COLO668 (cell line): ENCODE measurements around the gene ST6GAL1.
A peak's percentile ranks its signal among the peaks of the same experiment; 100 is the strongest.

Source experiments
- DNase-seq: peaks from one replicate; lab custom pipeline; 2025; ENCODE audit not compliant: unreplicated experiment; lab: John Stamatoyannopoulos, UW

ST6GAL1 gene

DNA sequence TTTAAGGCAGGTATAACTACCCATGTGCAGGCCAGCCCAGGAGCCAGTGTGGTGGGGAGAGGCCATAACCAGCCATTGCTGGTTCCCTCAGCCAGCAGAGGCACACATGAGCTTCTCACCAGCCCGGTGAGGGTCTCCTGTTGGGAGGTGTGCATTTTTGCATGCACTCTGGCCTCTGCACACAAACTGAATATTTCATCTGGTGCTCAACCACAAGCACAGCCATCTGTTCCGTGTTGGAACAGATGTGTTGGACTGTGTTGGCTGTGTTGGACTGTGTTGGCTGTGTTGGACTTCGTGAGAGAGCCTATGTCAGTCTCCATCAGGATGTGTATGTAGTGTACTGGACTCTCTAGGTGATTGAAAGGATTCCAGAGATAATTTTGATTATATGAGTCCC lies 141.8 kb downstream of the ST6GAL1 start:
- DNase-seq, result no peak

DNA sequence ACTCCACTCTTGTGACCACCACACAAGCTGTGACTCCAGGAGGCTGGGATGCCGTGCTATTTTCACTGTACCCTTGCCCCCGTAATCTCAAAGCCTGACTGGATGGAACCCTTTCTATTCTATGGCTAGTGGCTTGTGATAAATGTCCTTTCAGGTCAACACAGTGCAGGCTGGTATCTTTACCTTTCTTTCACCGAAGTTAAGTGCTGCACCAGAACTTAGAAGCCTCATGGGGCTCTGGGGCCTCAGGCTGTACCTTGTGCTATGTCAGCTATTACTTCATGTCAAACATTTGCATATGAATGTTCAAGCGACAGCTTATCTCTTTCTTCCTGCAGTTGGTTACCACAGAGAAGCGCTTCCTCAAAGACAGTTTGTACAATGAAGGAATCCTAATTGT lies 142.2 kb downstream of the ST6GAL1 start:
- no peak for DNase-seq

DNA sequence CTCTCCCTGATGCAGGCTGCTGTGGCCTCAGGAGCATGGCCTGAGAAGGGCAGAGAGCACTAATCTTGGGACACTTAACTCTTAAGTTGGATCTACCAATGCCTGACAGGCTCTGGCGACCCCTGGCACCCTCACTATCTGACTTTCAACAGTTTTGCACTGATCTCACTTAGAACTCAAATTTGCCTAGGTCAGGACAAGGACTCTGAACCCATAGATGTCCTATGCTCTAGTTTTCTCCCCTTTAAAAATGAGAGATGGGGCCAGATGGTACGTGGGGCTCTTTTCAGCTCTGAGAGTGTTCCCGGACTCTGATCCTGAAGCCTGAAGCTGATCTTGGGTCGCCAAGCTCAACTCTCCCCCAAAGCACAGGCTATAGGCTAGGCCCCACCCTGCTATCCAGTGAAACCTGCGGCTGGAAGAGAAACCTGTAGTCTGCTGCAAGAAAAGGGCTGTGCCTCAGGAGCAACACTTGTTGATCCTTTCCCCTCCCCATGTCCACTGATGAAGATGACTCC lies 143.3 kb downstream of the ST6GAL1 start:
- no peak for DNase-seq

- no peak for DNase-seq
Observed at GRCh38 chr3:187074846-187075245, 144.5 kb downstream of the ST6GAL1 start.

DNA sequence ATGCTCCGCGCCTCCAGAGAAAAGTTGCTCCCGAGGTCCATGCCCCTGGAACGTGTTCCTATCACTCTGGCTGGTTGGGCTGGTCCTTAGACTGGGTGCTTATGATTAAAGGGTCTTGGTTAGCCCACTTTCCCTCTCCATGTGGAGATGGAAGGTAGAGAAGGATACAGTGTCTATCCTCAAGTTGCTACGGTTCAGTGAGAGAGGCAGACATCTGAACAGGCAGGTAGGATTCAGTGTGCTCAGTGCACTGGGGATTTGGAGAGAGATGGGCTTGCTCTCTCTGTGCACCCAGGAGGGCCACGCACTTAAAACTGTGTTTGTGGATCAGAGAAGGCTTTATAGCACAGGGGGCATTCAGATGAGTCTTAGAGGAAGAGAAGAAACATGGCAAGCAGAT lies 146.0 kb downstream of the ST6GAL1 start:
- DNase-seq, result no peak

- no peak for DNase-seq
Observed at GRCh38 chr3:187077085-187077484, 146.8 kb downstream of the ST6GAL1 start.

DNA sequence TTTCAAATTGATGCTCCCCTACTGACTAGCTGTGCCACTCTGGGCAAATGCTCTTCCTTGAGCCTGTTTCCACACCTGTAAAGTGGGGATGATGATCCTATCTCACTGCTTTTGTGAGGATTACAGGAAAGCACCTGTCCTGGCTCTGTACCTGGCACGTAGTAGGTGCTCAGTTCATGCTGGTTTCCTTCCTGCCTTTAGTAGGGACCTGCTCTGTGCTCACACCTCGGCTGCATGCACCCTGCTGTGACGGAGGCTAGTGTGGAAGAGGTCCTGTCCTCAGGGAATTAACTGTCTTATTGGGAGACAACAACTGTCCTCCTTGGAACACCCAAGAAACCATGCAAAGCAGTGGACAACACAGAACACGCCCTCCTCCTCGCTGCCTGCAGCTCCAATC lies 147.2 kb downstream of the ST6GAL1 start:
- no peak for DNase-seq

DNA sequence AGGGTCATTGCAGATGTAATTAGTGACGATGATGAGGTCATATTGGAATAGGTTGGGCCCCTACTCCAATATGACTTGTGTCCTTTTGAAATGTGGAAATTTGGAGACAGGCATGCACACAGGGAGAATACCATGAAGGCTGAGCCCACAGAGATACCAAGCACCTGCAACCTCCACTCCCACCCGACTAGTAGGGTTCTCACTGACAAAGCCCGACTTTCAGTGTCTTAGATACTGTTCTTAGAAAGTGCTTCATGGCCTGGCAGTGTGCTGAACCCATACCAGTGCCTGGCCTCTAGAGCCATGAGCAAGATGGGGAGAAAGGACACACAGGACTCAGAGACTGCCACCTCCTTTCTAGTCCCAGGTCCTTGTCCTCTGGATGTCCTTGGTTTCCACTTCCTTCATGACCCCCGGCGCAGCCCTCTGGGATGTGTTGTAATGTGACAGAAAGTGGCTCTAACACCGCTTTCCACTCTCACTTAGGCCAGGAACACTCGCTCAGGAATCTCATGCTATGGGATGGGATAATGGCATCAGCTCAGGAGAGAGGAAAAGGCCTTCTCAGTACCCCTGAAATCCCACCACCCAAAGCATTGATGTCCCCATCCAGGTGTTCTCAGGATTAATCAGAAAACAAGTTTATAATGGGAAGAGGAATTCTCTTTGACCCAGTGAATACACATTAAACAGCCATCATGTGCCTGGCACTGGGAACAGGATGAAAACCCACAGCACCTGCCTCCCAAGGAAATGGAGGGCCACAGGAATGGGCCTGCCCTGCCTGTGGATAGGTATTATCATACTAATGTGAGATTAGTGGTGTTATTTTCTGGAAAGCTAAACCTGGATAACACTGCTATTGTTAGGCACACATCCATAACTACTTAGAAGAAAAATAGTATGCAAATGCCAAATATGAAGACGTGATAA lies 149.0 kb downstream of the ST6GAL1 start:
- no peak for DNase-seq

GRCh38 chr3:187080799-187081450 lies 150.6 kb downstream of the ST6GAL1 start:
- DNase-seq, result no peak

DNA sequence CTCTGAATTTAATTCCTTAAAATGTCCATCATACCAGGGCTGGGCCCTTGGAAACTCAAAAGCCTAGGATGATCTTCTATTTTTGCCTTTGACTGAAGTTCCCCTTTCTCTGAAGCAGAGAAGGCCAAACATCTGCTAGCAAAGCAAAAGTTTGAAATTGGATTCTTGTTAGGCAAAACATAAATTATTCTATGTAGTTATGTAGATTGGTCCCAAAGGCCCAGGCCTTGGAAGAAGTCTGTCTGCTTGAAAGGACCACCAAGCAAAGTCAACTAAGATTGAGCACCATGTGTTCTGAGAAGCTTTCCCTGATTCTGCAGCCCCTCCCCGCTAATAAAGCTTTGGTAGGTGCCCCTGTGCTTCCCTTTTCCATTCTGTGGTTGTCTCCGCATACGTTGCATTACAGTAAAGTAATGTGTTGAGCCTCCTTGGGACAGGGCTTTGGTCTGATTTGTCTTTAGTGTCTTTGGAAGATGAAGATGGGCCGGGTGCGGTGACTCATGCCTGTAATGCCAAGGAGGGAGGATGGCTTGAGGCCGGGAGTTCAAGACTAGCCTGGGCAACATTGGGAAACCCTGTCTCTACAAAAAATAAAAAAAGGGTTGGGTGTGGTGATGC lies 152.5 kb downstream of the ST6GAL1 start:
- DNase-seq, result no peak

DNA sequence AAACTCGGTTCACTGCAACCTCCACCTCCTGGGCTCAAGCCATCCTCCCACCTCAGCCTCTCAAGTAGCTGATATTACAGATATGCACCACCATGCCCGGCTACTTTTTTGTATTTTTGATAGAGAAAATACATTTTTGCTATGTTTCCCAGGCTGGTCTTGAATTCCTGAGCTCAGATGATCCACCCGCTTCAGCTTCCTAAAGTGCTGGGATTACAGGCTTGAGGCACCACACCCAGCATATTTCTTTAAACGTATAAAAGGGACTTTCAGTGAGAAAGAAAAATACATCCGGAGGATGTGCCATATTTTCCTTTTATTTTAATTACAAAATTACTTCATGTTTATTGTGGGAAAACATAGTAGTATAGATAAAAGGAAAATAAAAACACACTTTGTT lies 153.8 kb downstream of the ST6GAL1 start:
- DNase-seq, result no peak

GRCh38 chr3:187084580-187084979 lies 154.3 kb downstream of the ST6GAL1 start:
- DNase-seq, result no peak

DNA sequence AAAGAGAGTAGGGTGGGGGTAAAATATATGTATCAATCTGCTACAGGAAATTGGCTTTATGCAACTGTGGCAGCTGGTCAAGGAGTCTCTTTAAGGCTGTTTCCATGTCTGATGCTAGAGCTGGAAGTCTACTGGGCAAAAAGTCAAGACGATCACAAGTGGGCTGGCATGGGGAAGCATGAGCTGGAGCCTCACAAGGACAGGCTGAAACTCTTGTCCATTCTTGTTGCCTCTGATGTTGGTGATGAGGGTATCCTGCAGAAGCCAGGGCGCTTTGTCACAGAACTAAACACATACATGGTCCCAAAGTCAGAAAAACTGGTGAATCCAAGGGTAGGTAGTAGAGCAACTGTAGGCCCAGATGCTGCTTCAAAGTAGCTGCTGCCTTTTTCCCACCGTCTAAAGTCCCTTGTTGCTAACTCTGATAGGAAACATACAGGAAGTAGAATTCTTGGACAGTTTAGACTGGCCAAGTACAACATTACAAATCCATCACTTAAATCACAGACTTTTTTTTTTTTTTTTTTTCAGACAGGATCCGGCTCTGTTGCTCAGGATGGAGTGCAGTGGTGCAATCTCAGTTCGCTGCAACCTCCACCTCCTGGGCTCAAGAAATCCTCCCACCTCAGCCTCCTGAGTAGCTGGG lies 154.8 kb downstream of the ST6GAL1 start:
- no peak for DNase-seq

GRCh38 chr3:187085933-187086332 lies 155.6 kb downstream of the ST6GAL1 start:
- no peak for DNase-seq

DNA sequence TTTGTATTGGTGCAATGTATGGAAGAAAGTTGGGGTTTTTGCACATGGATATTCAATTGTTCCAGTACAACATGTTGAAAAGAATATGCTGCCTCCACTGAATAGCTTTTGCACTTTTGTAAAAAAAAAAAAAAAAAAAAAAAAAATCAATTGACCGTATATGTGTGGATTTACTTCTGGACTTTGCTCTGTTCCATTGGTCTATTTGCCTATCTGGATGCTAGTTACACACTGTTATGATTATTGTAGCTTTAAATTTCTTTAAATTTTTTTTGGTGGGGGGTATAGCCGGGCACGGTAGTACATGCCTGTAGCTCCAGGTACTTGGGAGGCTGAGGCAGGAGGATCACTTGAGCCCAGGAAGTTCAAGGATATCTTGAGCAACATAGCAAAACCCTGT lies 156.5 kb downstream of the ST6GAL1 start:
- DNase-seq, result no peak

- no peak for DNase-seq
Observed at GRCh38 chr3:187088701-187089100, 158.4 kb downstream of the ST6GAL1 start.

DNA sequence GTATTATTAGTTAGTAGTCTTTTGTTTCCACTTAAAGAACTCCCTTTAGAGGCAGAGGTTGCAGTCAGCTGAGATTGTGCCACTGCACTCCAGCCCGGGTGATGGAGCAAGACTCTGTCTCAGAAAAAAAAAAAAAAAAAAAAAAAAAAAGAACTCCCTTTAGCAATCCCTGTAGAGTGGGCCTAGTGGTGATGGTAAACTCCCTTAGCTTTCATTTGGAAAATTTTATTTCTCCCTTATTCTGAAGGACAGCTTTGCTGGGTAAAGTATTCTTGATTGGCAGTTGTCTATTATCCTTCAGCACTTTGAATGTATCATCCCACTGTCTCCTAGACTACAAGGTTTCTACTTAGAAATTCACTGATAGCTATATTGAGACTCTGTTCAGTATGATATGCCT lies 163.0 kb downstream of the ST6GAL1 start:
- DNase-seq, result no peak

- DNase-seq, result no peak
Observed at GRCh38 chr3:187098923-187099512, 168.7 kb downstream of the ST6GAL1 start.

DNA sequence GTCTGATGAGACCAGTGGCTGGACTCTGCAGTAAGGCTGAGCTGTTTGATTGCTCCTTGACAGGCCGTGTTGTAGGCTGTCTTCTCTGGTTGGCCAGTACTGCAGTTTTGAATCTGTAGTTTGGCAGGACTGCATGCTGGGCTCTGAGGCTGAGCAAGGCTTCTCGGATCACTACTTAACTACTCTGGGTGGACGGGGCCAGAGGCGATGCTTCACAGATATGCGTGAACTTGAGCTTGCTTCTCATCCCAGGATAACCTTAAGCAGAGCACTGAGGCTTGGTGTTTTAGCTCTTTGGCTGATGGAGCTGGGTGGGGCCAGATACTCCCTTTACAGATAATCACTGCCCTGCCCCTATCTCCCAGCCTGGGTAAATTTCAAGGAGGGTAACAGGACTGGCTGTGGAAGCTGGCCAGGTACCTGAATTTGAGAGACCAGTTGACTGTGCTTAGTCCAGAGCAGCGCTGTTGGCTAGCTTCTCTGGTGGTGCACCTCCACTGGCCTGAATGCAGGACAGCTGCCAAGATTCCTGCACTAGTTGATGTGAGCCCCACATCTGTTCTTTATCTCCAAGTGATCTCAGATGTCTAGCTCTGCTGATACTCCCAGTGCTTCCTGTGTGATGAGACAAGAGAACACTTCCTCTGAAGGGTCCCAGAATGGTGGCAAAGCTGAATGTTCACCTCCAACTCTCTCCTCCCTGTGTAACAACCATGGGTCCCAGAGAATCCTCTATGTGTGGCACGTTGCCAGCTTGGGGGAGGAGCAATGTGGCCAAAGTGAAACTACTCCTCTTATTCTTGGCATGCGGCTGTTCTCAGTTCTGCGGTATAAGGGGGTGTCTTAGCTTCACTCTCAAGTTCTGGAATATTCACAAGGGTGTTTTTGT lies 171.1 kb downstream of the ST6GAL1 start:
- peak; percentile 15 for DNase-seq

DNA sequence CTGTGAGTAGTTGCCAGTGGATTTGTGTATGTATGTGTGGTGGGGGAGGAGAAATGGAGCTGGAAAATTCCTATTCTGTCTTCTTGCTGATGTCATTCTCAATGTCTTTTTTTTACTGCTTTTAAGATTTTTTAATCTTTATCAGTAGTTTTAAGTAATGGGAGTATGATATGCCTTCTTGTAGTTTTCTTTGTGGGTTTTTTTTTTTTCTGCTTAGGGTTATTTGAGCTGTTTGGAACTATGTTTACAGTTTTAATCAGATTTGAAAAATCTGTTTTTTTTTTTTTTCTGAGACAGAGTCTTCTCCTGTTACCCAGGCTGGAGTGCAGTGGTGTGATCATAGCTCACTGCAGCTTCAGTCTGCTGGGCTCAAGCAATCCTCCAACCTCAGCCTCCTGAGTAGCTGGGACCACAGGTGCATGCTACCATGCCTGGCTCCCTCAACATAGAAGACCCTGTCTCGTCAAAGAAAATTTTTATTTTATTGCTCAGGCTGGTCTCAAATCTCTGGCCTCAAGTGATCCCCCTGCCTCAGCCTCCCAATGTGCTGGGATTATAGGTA lies 171.8 kb downstream of the ST6GAL1 start:
- no peak for DNase-seq
